Chondrocyte (in vitro differentiated cells): ENCODE measurements around the gene GMCL2. TPM values are rescaled to one million over a fixed set of nuclear protein-coding genes. Genes with fewer than 3 reads are reported as not detected.

Experiments used
- DNase-seq: peaks from one replicate; pipeline ENCODE4 v3.0.0; 2021; ENCODE audit warnings: mixed read lengths, low spot score
- H3K27ac Mint-ChIP-seq: one replicate; pipeline ENCODE4 v1.8.0; 2021; ENCODE audit warnings: mild to moderate bottlenecking, moderate library complexity, mixed read lengths; ENCODE audit not compliant: unreplicated experiment
- H3K27me3 Mint-ChIP-seq: 2 replicates; pipeline ENCODE4 v1.8.0; 2021; ENCODE audit warnings: low read depth, mixed read lengths
- H3K36me3 Mint-ChIP-seq: 2 replicates; pipeline ENCODE4 v1.8.0; 2021; ENCODE audit warnings: low read depth, mixed read lengths
- H3K4me1 Mint-ChIP-seq: 2 replicates; pipeline ENCODE4 v1.8.0; 2021; ENCODE audit warnings: low read depth, mild to moderate bottlenecking, mixed read lengths
- H3K4me3 Mint-ChIP-seq: one replicate; pipeline ENCODE4 v1.8.0; 2021; ENCODE audit warnings: mild to moderate bottlenecking, moderate library complexity, mixed read lengths; ENCODE audit not compliant: unreplicated experiment
- H3K9me3 Mint-ChIP-seq: 2 replicates; pipeline ENCODE4 v1.8.0; 2021; ENCODE audit warnings: low read depth, mixed read lengths
- total RNA-seq: library from RNA; stranded (reverse); gene quantifications from 3 replicates; pipeline ENCODE4 v1.2.1, GENCODE V29; 2021
- TF ChIP-seq, protein P1 (sequence below): fragments of 200-600 bp; sonication (generic); IDR thresholded peaks from 2 replicates; pipeline ENCODE4 v1.5.0; 2021; ENCODE audit warnings: antibody characterized with exemption, mild to moderate bottlenecking, moderate library complexity

Gene GMCL2
- total RNA-seq, 1 donor from 2014 or later, result not detected

- Mint-ChIP-seq H3K27ac (peak overlapping the region; percentile 36), H3K4me1 (peaks cover 28% of the 10 kb centered on the region), H3K4me3 (no peak overlapping the region), H3K27me3 (no peaks in the 10 kb centered on the region), H3K36me3 (peaks cover 43% of the 10 kb centered on the region), H3K9me3 (no peaks in the 10 kb centered on the region)
- no peak for DNase-seq
- TF ChIP-seq, protein P1, sequence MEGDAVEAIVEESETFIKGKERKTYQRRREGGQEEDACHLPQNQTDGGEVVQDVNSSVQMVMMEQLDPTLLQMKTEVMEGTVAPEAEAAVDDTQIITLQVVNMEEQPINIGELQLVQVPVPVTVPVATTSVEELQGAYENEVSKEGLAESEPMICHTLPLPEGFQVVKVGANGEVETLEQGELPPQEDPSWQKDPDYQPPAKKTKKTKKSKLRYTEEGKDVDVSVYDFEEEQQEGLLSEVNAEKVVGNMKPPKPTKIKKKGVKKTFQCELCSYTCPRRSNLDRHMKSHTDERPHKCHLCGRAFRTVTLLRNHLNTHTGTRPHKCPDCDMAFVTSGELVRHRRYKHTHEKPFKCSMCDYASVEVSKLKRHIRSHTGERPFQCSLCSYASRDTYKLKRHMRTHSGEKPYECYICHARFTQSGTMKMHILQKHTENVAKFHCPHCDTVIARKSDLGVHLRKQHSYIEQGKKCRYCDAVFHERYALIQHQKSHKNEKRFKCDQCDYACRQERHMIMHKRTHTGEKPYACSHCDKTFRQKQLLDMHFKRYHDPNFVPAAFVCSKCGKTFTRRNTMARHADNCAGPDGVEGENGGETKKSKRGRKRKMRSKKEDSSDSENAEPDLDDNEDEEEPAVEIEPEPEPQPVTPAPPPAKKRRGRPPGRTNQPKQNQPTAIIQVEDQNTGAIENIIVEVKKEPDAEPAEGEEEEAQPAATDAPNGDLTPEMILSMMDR, result no peak
These were observed 22.3 kb upstream of the GMCL2 start for GRCh38 chr5:178209334-178210072.

DNA sequence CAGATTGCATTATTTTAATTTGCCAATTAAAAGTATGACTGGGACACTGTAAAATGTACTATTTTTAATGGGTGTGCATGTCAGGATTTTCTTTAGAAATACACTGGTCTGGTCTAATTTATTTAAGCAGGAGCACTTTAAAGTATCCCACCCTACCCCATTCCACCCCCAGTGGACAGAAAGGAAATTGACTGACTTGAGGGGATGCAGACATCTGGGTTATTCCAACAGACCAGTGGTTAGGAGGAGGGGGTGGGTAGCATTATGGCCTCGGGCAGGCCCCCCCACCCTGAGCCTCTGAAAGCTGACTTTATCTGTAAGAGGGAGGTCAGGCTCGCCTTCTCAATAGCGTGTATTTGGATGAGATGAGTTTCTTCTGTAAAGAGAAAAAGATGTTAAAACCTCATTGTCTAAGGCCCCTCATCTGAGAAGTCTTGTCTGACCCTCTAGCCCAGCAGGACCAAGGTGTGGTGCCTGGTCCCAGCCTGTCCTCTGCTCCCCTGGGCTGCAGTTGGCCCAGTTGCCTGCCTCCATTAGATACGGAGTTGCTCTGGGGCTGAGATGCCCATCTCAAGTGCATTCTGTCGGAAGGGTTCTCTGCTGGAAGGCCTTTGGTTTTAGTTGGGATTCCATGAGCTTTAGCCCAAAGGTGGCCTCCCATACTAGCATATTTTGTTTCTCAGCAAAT is 21.5 kb upstream of the GMCL2 start:
- no peaks in the 10 kb centered on the region for H3K27me3 Mint-ChIP-seq

DNA sequence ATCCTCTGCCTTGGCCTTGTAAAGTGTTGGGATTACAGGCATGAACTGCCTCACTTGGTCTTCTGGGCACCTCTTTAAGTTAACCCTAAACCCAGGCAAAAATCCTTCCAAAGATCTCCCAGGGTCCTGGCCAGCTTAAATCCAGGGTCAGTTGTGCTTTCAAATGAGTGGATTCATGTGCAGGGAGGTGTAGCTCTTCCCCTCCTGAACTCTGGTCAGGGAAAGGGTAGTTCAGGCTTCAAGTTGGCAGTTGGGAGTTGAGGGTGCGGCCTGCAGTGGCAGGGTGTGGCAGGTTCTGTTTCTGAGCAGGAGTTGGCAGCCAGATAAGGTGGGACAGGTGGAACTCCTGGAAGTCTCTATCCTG is 20.7 kb upstream of the GMCL2 start:
- H3K4me1 Mint-ChIP-seq, result peaks cover 28% of the 10 kb centered on the region
- no peaks in the 10 kb centered on the region for H3K27me3 Mint-ChIP-seq

More for the DNA sequence above, 21.5 kb upstream of the GMCL2 start:
- TF ChIP-seq, protein P1, result peak; percentile 48
- peak overlapping the region; percentile 36 for H3K27ac Mint-ChIP-seq
- DNase-seq, result no peak
- H3K4me3 Mint-ChIP-seq, result no peak overlapping the region
- no peaks in the 10 kb centered on the region for H3K9me3 Mint-ChIP-seq
- H3K36me3 Mint-ChIP-seq, result peaks cover 42% of the 10 kb centered on the region
- peaks cover 28% of the 10 kb centered on the region for H3K4me1 Mint-ChIP-seq

DNA sequence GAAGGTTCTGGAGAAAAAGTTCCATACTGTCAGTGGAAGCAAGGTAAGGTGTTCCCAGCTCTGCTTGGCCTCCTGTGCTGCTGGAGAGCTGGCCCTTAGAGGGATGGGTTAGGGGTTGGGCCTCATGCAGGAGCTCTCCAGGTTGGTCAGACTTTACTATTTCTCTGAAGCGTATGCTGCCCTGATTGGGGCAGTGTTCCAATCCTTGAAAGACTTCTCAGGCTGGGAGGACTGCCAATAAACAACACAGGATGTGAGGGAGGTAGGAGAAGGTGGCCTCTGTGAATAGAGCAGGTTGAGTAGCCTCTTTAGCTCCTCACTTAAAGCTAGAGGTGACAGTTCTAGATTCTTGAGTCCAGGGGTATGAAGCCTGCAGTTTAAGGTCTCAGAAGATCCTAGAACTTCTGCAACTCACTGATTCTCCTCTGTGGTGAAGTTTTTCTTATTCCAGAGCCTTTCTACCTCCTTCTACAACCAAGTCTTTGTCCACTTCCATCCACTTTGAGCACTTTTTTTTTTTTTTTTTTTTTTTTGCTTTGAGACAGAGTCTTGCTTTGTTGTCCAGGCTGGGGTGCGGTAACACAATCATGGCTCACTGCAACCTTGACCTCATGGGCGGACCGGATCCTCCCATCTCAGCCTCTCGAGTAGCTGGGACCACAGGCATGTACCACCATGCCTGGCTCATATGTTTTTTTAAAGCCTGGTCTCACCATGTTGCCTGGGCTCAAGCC is 20.2 kb upstream of the GMCL2 start:
- peak overlapping the region; percentile 73 for H3K27ac Mint-ChIP-seq
- H3K9me3 Mint-ChIP-seq, result no peaks in the 10 kb centered on the region
- peak overlapping the region; percentile 31 for H3K4me3 Mint-ChIP-seq
- H3K27me3 Mint-ChIP-seq, result no peaks in the 10 kb centered on the region
- TF ChIP-seq, protein P1, result no peak
- DNase-seq, result no peak
- H3K36me3 Mint-ChIP-seq, result peaks cover 41% of the 10 kb centered on the region
- peaks cover 28% of the 10 kb centered on the region for H3K4me1 Mint-ChIP-seq

More for the DNA sequence above, 20.7 kb upstream of the GMCL2 start:
- no peak for DNase-seq
- no peaks in the 10 kb centered on the region for H3K9me3 Mint-ChIP-seq
- TF ChIP-seq, protein P1, result no peak
- H3K36me3 Mint-ChIP-seq, result peaks cover 41% of the 10 kb centered on the region
- peak overlapping the region; percentile 82 for H3K27ac Mint-ChIP-seq
- H3K4me3 Mint-ChIP-seq, result no peak overlapping the region
